Measurements from ENCODE around the gene NACC2.
"Not testable (repeated sequence)": the region's sequence is repeated elsewhere in the genome, so short reads cannot be mapped to it uniquely, and the experiment has no call there.

Gene NACC2

GRCh38 chr9:136028760-136029470 is 66.2 kb downstream of the NACC2 start:
- in situ Hi-C loops (cut with MboI; ENCODE audit: low sequenced_read_pairs): no loop called here

GRCh38 chr9:136026943-136027289 is 68.2 kb downstream of the NACC2 start:
- in situ Hi-C loops (cut with MboI; ENCODE audit: low sequenced_read_pairs): not testable (repeated sequence)

- in situ Hi-C loops (cut with MboI; ENCODE audit: low sequenced_read_pairs): no loop called here
Measured at GRCh38 chr9:136026266-136026942, 68.7 kb downstream of the NACC2 start.

GRCh38 chr9:136025481-136025880 is 69.6 kb downstream of the NACC2 start:
- in situ Hi-C loops (cut with MboI; ENCODE audit: low sequenced_read_pairs): no loop called here

GRCh38 chr9:136024696-136025316 is 70.3 kb downstream of the NACC2 start:
- in situ Hi-C loops (cut with MboI; ENCODE audit: low sequenced_read_pairs): no loop called here

GRCh38 chr9:136024286-136024685 is 70.8 kb downstream of the NACC2 start:
- in situ Hi-C loops (cut with MboI; ENCODE audit: low sequenced_read_pairs): no loop called here

- in situ Hi-C loops (cut with MboI; ENCODE audit: low sequenced_read_pairs): no loop called here
Measured at GRCh38 chr9:136023410-136024225, 71.5 kb downstream of the NACC2 start.

GRCh38 chr9:136022731-136023409 is 72.2 kb downstream of the NACC2 start:
- in situ Hi-C loops (cut with MboI; ENCODE audit: low sequenced_read_pairs): no loop called here

- in situ Hi-C loops (cut with MboI; ENCODE audit: low sequenced_read_pairs): no loop called here
Measured at GRCh38 chr9:136021872-136022681, 73.0 kb downstream of the NACC2 start.

- in situ Hi-C loops (cut with MboI; ENCODE audit: low sequenced_read_pairs): no loop called here
Measured at GRCh38 chr9:136021171-136021871, 73.8 kb downstream of the NACC2 start.

GRCh38 chr9:136020671-136021070 is 74.4 kb downstream of the NACC2 start:
- in situ Hi-C loops (cut with MboI; ENCODE audit: low sequenced_read_pairs): no loop called here

GRCh38 chr9:136020206-136020605 is 74.9 kb downstream of the NACC2 start:
- in situ Hi-C loops (cut with MboI; ENCODE audit: low sequenced_read_pairs): no loop called here

- in situ Hi-C loops (cut with MboI; ENCODE audit: low sequenced_read_pairs): no loop called here
Measured at GRCh38 chr9:136019681-136020060, 75.4 kb downstream of the NACC2 start.

- in situ Hi-C loops (cut with MboI; ENCODE audit: low sequenced_read_pairs): no loop called here
Measured at GRCh38 chr9:136019041-136019680, 75.9 kb downstream of the NACC2 start.

GRCh38 chr9:136018257-136019031 is 76.6 kb downstream of the NACC2 start:
- in situ Hi-C loops (cut with MboI; ENCODE audit: low sequenced_read_pairs): no loop called here

- in situ Hi-C loops (cut with MboI; ENCODE audit: low sequenced_read_pairs): no loop called here
Measured at GRCh38 chr9:136017289-136018190, 77.5 kb downstream of the NACC2 start.
